Adrenal gland (tissue), 5 donors: ENCODE results near the gene PI4KA.
"Not testable (repeated sequence)": the region's sequence is repeated elsewhere in the genome, so short reads cannot be mapped to it uniquely, and the experiment has no call there.

Experiments
- POLR2A ChIP-seq, 2 donors: fragments of 450-650 bp; IDR thresholded peaks; one replicate each; pipeline ENCODE4 v1.6.1; 2017; ENCODE audit warnings: antibody characterized with exemption in 2 of 2, mild to moderate bottlenecking in 2 of 2, moderate library complexity in 1 of 2
- TF ChIP-seq, protein P1 (sequence below), 6 experiments: fragments of 450-650 bp in 4 of 6; fragments of 200-600 bp in 2 of 6; sonication (generic) in 1 of 6; IDR thresholded peaks; 1 replicate in 5 of 6; 2 replicates in 1 of 6; pipeline versions ENCODE4 v1.5.1 to v1.8.0; 2016 to 2021; ENCODE audit warnings: antibody characterized with exemption in 6 of 6, mild to moderate bottlenecking in 2 of 6, moderate library complexity in 1 of 6
- donor health status: DM: no; HTN: no; CAD: no.

DNA sequence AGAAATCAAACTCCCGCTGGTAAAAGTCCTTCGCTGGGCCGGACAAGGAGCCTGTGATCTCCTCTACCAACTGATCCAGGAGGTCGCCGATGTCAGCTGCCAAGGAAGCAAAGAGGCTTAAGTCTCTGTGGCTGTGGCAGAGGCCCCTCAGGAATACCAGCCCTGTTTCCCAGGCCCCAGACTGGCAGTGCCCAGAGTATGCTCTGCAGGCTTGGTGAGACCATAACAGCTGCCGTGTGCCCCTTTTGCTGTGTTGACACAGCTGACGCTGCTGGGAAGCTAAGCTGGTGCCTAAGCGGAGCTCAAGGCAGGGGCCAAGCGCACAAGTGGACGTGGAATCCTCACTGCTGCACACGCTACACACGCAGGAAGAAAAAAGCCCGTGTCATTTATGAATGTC, 139.9 kb downstream of the PI4KA start:
- TF ChIP-seq, protein P1, sequence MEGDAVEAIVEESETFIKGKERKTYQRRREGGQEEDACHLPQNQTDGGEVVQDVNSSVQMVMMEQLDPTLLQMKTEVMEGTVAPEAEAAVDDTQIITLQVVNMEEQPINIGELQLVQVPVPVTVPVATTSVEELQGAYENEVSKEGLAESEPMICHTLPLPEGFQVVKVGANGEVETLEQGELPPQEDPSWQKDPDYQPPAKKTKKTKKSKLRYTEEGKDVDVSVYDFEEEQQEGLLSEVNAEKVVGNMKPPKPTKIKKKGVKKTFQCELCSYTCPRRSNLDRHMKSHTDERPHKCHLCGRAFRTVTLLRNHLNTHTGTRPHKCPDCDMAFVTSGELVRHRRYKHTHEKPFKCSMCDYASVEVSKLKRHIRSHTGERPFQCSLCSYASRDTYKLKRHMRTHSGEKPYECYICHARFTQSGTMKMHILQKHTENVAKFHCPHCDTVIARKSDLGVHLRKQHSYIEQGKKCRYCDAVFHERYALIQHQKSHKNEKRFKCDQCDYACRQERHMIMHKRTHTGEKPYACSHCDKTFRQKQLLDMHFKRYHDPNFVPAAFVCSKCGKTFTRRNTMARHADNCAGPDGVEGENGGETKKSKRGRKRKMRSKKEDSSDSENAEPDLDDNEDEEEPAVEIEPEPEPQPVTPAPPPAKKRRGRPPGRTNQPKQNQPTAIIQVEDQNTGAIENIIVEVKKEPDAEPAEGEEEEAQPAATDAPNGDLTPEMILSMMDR (IDR thresholded peaks at IDR 0.05) = not testable (repeated sequence)
- not testable (repeated sequence) for TF ChIP-seq POLR2A (IDR thresholded peaks at IDR 0.05)
